ENCODE measurements around the gene BCKDHB.

DNA sequence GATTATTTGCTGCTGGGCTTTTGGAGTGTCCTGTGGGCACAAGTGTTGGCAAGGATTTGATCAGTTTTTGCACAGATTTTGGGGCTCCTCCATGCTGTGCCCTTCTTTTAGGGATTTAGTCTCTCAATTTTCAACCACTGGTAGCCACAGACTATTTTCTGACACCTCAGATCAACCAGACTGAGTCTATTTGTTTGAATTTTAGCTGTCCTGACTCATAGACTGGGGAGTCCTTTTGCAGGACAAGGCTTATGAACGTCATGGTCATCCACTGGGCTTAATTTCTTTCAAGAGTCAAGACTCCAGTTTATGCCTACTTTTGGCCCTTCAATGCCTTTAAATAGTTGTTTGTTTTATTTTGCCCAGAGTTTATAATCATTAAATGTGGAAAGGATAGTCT, 59.3 kb downstream of the BCKDHB start:
- no peak for TF ChIP-seq FOXJ3 (CRISPR knock-in tag; IDR thresholded peaks at IDR 0.05; ENCODE audit: borderline replicate concordance)
- TF ChIP-seq, protein P1, sequence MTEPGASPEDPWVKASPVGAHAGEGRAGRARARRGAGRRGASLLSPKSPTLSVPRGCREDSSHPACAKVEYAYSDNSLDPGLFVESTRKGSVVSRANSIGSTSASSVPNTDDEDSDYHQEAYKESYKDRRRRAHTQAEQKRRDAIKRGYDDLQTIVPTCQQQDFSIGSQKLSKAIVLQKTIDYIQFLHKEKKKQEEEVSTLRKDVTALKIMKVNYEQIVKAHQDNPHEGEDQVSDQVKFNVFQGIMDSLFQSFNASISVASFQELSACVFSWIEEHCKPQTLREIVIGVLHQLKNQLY (CRISPR knock-in tag; IDR thresholded peaks at IDR 0.05): no peak
- TF ChIP-seq ZNF138 (CRISPR knock-in tag; conservative IDR thresholded peaks at IDR 0.05): no peak
- no peak for TF ChIP-seq GABPB1 (CRISPR knock-in tag; IDR thresholded peaks at IDR 0.05)
- no peak for TF ChIP-seq ZNF423 (CRISPR knock-in tag; IDR thresholded peaks at IDR 0.05)

Measured in WTC11 (cell line).